HCT116 (cell line): ENCODE measurements around the gene PRKAG1. TPM values are rescaled to one million over a fixed set of nuclear protein-coding genes. Genes with fewer than 3 reads are reported as not detected.
"Not testable (repeated sequence)": the region's sequence is repeated elsewhere in the genome, so short reads cannot be mapped to it uniquely, and the experiment has no call there.

ENCODE experiments used
- ATAC-seq: fragments of 200-7000 bp; cut with Tn5 transposase; 2 replicates; pipeline ENCODE4 v1.9.1; 2020; ENCODE audit warnings: mild to moderate bottlenecking, moderate library complexity
- BruUV-seq: library from RNA; stranded (reverse); fragments of 400-500 nt; replicated peaks from 2 replicates; lab custom pipeline; 2021; lab: Mats Ljungman, UMichigan
- CTCF ChIA-PET: fragments of 300-600 bp; sonication (Branson Sonifier 250); formaldehyde crosslinking; loops from one replicate; lab custom pipeline; 2021; ENCODE audit warnings: antibody characterized with exemption; lab: Charles Lee
- POLR2A ChIA-PET: fragments of 300-600, 350-600 bp; sonication (Branson Sonifier 250); formaldehyde crosslinking; loops from one replicate; lab custom pipeline; 2021; ENCODE audit warnings: antibody characterized with exemption; lab: Charles Lee
- RAD21 ChIA-PET, 2 experiments: fragments of 300-600 bp; sonication (Branson Sonifier 250); formaldehyde crosslinking; loops; one replicate each; lab custom pipeline; 2023; ENCODE audit warnings: low total read pairs in 2 of 2; ENCODE audit not compliant: uncharacterized antibody in 2 of 2, unreplicated experiment in 2 of 2, low non-redundant PET in 1 of 2; lab: Charles Lee
- DNase-seq: peaks from one replicate; pipeline ENCODE4 v3.0.0-alpha.2; 2010; ENCODE audit warnings: low read depth, low spot score
- H2AFZ ChIP-seq: fragments of 200-600 bp; shearing (Covaris generic), sonication (generic); 2 replicates; pipeline ENCODE4 v1.6.1; 2017; ENCODE audit warnings: low read depth, mixed run types, mixed read lengths, antibody characterized with exemption, low read length; ENCODE audit not compliant: poor library complexity, severe bottlenecking
- H3K27ac ChIP-seq: 2 replicates; pipeline ENCODE4 v1.5.1; 2012; ENCODE audit warnings: low read depth, low read length
- H3K27me3 ChIP-seq: fragments of 200-600 bp; sonication (generic); 2 replicates; pipeline ENCODE4 v1.6.1; 2016; ENCODE audit warnings: mixed run types, low read length, mixed read lengths; ENCODE audit not compliant: insufficient read depth
- H3K36me3 ChIP-seq, 2 experiments: fragments of 200-500 bp in 1 of 2; fragments of 200-600 bp in 1 of 2; sonication (Bioruptor generic) in 1 of 2; sonication (generic) in 1 of 2; 2 replicates each; pipeline versions ENCODE4 v1.5.1 to v1.6.1; 2014 to 2016; ENCODE audit warnings: low read length in 2 of 2, inconsistent platforms in 1 of 2, mixed read lengths in 1 of 2, mixed run types in 1 of 2; ENCODE audit not compliant: insufficient read depth in 2 of 2, control insufficient read depth in 1 of 2
- H3K4me1 ChIP-seq, 2 experiments: fragments of 200-600 bp in 1 of 2; sonication (generic) in 1 of 2; 2 replicates each; pipeline versions ENCODE4 v1.5.1 to v1.6.1; 2012 to 2017; ENCODE audit warnings: low read length in 2 of 2, inconsistent platforms in 1 of 2, mild to moderate bottlenecking in 1 of 2, mixed read lengths in 1 of 2, mixed run types in 1 of 2, moderate library complexity in 1 of 2; ENCODE audit not compliant: insufficient read depth in 2 of 2, control insufficient read depth in 1 of 2
- H3K4me2 ChIP-seq: fragments of 200-600 bp; sonication (generic); 2 replicates; pipeline ENCODE4 v1.6.1; 2017; ENCODE audit warnings: mixed run types, low read length, mixed read lengths
- H3K4me3 ChIP-seq, 2 experiments: fragments of 200-600 bp in 1 of 2; sonication (generic) in 1 of 2; replicated peaks in 1 of 2; 2 replicates each; pipeline ENCODE4 v1.5.1; 2011 to 2016; ENCODE audit warnings: low read length in 2 of 2, control low read depth in 1 of 2, low read depth in 1 of 2, mild to moderate bottlenecking in 1 of 2, mixed read lengths in 1 of 2, mixed run types in 1 of 2
- H3K79me2 ChIP-seq: fragments of 200-600 bp; sonication (generic); 2 replicates; pipeline ENCODE4 v1.6.1; 2017; ENCODE audit warnings: mild to moderate bottlenecking, mixed run types, low read length, moderate library complexity, mixed read lengths; ENCODE audit not compliant: insufficient read depth
- H3K9ac ChIP-seq: fragments of 200-600 bp; sonication (generic); 2 replicates; pipeline ENCODE4 v1.6.1; 2016; ENCODE audit warnings: low read length, mixed read lengths
- H3K9me2 ChIP-seq: fragments of 200-600 bp; sonication (generic), shearing (Covaris generic); 2 replicates; pipeline ENCODE4 v1.6.1; 2017; ENCODE audit warnings: mixed run types, mild to moderate bottlenecking, moderate library complexity; ENCODE audit not compliant: insufficient read depth
- H3K9me3 ChIP-seq, 2 experiments: fragments of 200-500 bp in 1 of 2; fragments of 200-600 bp in 1 of 2; sonication (Bioruptor generic) in 1 of 2; sonication (generic) in 1 of 2; 2 replicates each; pipeline ENCODE4 v1.6.1; 2014 to 2017; ENCODE audit warnings: low read length in 2 of 2, mixed read lengths in 2 of 2, inconsistent platforms in 1 of 2, low read depth in 1 of 2, mild to moderate bottlenecking in 1 of 2, mixed run types in 1 of 2, moderate library complexity in 1 of 2; ENCODE audit not compliant: control insufficient read depth in 1 of 2, insufficient read depth in 1 of 2
- H4K20me1 ChIP-seq: fragments of 200-600 bp; sonication (generic), shearing (Covaris generic); 2 replicates; pipeline ENCODE4 v1.6.1; 2017; ENCODE audit warnings: mixed run types, mild to moderate bottlenecking, moderate library complexity; ENCODE audit not compliant: insufficient read depth
- CEBPB ChIP-seq: IDR thresholded peaks from 2 replicates; pipeline ENCODE4 v1.6.1; 2012; ENCODE audit warnings: low read depth
- EGR1 ChIP-seq: IDR thresholded peaks from 2 replicates; pipeline ENCODE4 v1.6.1; 2012; ENCODE audit warnings: low read depth
- ELF1 ChIP-seq: IDR thresholded peaks from 2 replicates; pipeline ENCODE4 v1.6.1; 2012; ENCODE audit warnings: low read depth, borderline replicate concordance
- EZH2 ChIP-seq: fragments of 200-600 bp; sonication (generic); IDR thresholded peaks from 2 replicates; pipeline ENCODE4 v1.6.1; 2017; ENCODE audit warnings: antibody characterized with exemption, mixed run types
- EZH2phosphoT487 ChIP-seq: fragments of 200-600 bp; IDR thresholded peaks from 2 replicates; pipeline ENCODE4 v1.6.1; 2018; ENCODE audit warnings: antibody characterized with exemption, borderline replicate concordance
- FOSL1 ChIP-seq: IDR thresholded peaks from 2 replicates; pipeline ENCODE4 v1.6.1; 2012; ENCODE audit warnings: low read depth
- JUND ChIP-seq: IDR thresholded peaks from 2 replicates; pipeline ENCODE4 v1.6.1; 2012
- MAX ChIP-seq: IDR thresholded peaks from 2 replicates; pipeline ENCODE4 v1.6.1; 2012
- POLR2A ChIP-seq: IDR thresholded peaks from 2 replicates; pipeline ENCODE4 v1.7.0; 2011; ENCODE audit warnings: borderline replicate concordance; ENCODE audit not compliant: insufficient read depth, insufficient read length; ENCODE audit errors: extremely low read depth
- POLR2AphosphoS5 ChIP-seq: IDR thresholded peaks from 2 replicates; pipeline ENCODE4 v1.6.1; 2011; ENCODE audit warnings: mild to moderate bottlenecking, low read depth, low read length, moderate library complexity
- RAD21 ChIP-seq: IDR thresholded peaks from 2 replicates; pipeline ENCODE4 v1.6.1; 2012; ENCODE audit warnings: low read depth, mild to moderate bottlenecking
- SIN3A ChIP-seq: IDR thresholded peaks from 2 replicates; pipeline ENCODE4 v1.6.1; 2012; ENCODE audit warnings: low read depth
- SRF ChIP-seq: IDR thresholded peaks from 2 replicates; pipeline ENCODE4 v1.6.1; 2012; ENCODE audit warnings: low read depth
- YY1 ChIP-seq: IDR thresholded peaks from 2 replicates; pipeline ENCODE4 v1.6.1; 2011; ENCODE audit warnings: low read length, low read depth, moderate library complexity, mild to moderate bottlenecking; ENCODE audit not compliant: insufficient replicate concordance; ENCODE audit errors: extremely low read depth
- ZNF274 ChIP-seq: fragments of 200-500 bp; sonication (Bioruptor generic); IDR thresholded peaks from 2 replicates; pipeline ENCODE4 v1.6.1; 2014; ENCODE audit warnings: mild to moderate bottlenecking, low read depth, low read length, inconsistent platforms
- intact Hi-C: fragments of 100-400 bp; cut with micrococcal nuclease; formaldehyde crosslinking; loops from 2 replicates; pipeline ENCODE4 v1.10.0; 2022
- total RNA-seq: library from RNA; stranded (reverse); gene quantifications from one replicate; pipeline ENCODE4 v1.2.1, GENCODE V29; 2021; ENCODE audit not compliant: unreplicated experiment
- TF ChIP-seq, protein P1 (sequence below): IDR thresholded peaks from 2 replicates; pipeline ENCODE4 v1.6.1; 2012; ENCODE audit warnings: low read depth

The PRKAG1 gene
- total RNA-seq, 1 experiment from 2014 or later: 64.6 TPM

DNA sequence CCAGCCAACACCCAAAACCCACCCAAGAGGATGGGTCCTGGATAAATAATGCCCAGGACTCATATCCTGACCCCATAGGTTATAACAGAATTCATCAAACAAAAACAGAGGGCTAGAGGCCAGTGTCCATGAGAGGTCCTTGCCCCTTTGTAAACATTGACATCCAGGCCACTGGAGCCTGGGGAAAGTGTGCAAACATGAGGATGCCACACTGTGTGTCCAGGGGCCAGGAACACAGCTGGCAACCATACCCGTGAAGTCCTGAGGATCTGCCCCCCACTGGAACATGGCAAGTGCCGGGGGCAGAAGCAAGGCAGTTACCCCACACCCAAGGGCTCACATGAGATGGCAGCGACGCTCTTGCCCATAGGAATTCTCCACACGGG, 46.2 kb upstream of the PRKAG1 start:
- H3K27me3 ChIP-seq: no peaks in the 10 kb centered on the region
- no peak overlapping the region for H3K27ac ChIP-seq
- DNase-seq: no peak
- intact Hi-C loops: loop anchor here (1.0 to 2.0 kb wide), 4 partner anchors 28 to 171 kb away; partner anchors contain the start of gene TUBA1B
- BruUV-seq: no TSS peak
- POLR2A ChIA-PET: interaction anchor here (1.2 to 2.0 kb wide), 3 partner anchors 8 to 66 kb away, joined by 4 to 11 read pairs (median 6); partner anchors contain the start of gene TUBA1B
- no peak overlapping the region for H2AFZ ChIP-seq
- CTCF ChIA-PET: interaction anchor here (0.5 to 3.7 kb wide), 16 partner anchors 9 to 302 kb away, joined by 3 to 32 read pairs (median 5); partner anchors contain the start of genes DHH, LMBR1L and TUBA1B
- no peak overlapping the region for H3K4me2 ChIP-seq
- peaks cover 0 to 27% of the 10 kb centered on the region in 2 experiments; a peak in 2 of 4 replicates for H3K4me1 ChIP-seq
- peaks cover 17% of the 10 kb centered on the region for H3K79me2 ChIP-seq
- no peak overlapping the region for H3K9ac ChIP-seq
- H3K4me3 ChIP-seq: no peak overlapping the region
- ATAC-seq: no peak
- no peaks in the 10 kb centered on the region for H3K36me3 ChIP-seq
- no peaks in the 10 kb centered on the region for H3K9me3 ChIP-seq
- no peaks in the 10 kb centered on the region for H3K9me2 ChIP-seq
- RAD21 ChIA-PET: interaction anchor here in 1 of 2 experiments (1.2 kb wide), 1 partner anchor 56 kb away, joined by 3 read pairs; no protein-coding TSS in a partner anchor
- H4K20me1 ChIP-seq: no peaks in the 10 kb centered on the region
- no peak for TF ChIP-seq ZNF274
- TF ChIP-seq YY1: no peak
- no peak for TF ChIP-seq EZH2phosphoT487
- TF ChIP-seq EZH2: no peak
- no peak for TF ChIP-seq EGR1
- no peak for TF ChIP-seq SIN3A
- TF ChIP-seq ELF1: no peak
- TF ChIP-seq, protein P1, sequence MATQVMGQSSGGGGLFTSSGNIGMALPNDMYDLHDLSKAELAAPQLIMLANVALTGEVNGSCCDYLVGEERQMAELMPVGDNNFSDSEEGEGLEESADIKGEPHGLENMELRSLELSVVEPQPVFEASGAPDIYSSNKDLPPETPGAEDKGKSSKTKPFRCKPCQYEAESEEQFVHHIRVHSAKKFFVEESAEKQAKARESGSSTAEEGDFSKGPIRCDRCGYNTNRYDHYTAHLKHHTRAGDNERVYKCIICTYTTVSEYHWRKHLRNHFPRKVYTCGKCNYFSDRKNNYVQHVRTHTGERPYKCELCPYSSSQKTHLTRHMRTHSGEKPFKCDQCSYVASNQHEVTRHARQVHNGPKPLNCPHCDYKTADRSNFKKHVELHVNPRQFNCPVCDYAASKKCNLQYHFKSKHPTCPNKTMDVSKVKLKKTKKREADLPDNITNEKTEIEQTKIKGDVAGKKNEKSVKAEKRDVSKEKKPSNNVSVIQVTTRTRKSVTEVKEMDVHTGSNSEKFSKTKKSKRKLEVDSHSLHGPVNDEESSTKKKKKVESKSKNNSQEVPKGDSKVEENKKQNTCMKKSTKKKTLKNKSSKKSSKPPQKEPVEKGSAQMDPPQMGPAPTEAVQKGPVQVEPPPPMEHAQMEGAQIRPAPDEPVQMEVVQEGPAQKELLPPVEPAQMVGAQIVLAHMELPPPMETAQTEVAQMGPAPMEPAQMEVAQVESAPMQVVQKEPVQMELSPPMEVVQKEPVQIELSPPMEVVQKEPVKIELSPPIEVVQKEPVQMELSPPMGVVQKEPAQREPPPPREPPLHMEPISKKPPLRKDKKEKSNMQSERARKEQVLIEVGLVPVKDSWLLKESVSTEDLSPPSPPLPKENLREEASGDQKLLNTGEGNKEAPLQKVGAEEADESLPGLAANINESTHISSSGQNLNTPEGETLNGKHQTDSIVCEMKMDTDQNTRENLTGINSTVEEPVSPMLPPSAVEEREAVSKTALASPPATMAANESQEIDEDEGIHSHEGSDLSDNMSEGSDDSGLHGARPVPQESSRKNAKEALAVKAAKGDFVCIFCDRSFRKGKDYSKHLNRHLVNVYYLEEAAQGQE: no peak
- TF ChIP-seq MAX: no peak
- no peak for TF ChIP-seq POLR2AphosphoS5
- TF ChIP-seq RAD21: no peak
- no peak for TF ChIP-seq SRF
- TF ChIP-seq POLR2A: no peak
- TF ChIP-seq CEBPB: no peak
- no peak for TF ChIP-seq FOSL1
- TF ChIP-seq JUND: no peak

GRCh38 chr12:49061916-49062315, 43.3 kb upstream of the PRKAG1 start:
- DNase-seq, H4K20me1 ChIP-seq, H2AFZ ChIP-seq, intact Hi-C loops, BruUV-seq, RAD21 ChIA-PET, H3K9me2 ChIP-seq, H3K27me3 ChIP-seq, ATAC-seq, POLR2A ChIA-PET, H3K9me3 ChIP-seq, H3K36me3 ChIP-seq: not testable (repeated sequence)
- 0 out of 2 replicates have a peak overlapping the region, but pooled peaks have one; percentile 89 for H3K27ac ChIP-seq
- peak overlapping the region; percentile 76 to 92 for H3K4me3 ChIP-seq
- peak overlapping the region; percentile 97 for H3K4me2 ChIP-seq
- peaks cover 17 to 40% of the 10 kb centered on the region in 2 experiments for H3K4me1 ChIP-seq
- H3K79me2 ChIP-seq: peaks cover 45% of the 10 kb centered on the region
- CTCF ChIA-PET: interaction anchor here (3.5 to 3.7 kb wide), 2 partner anchors 26 to 32 kb away, joined by 23 to 32 read pairs; partner anchors contain the start of gene DHH
- H3K9ac ChIP-seq: peak overlapping the region; percentile 97; the same call in 1 of the 2 replicates
